NCI-H526 (cell line): Measurements from ENCODE around the gene NRXN2.

ENCODE experiments used
- DNase-seq, 2 experiments: peaks; one replicate each; lab custom pipeline; 2025; lab: John Stamatoyannopoulos, UW

The NRXN2 gene

GRCh38 chr11:64628596-64628995, 94.4 kb downstream of the NRXN2 start:
- DNase-seq = no peak

GRCh38 chr11:64627371-64627770, 95.6 kb downstream of the NRXN2 start:
- DNase-seq = no peak

GRCh38 chr11:64626637-64627036, 96.4 kb downstream of the NRXN2 start:
- no peak for DNase-seq

- no peak for DNase-seq
These were observed 98.0 kb downstream of the NRXN2 start for GRCh38 chr11:64624883-64625481.

GRCh38 chr11:64622681-64623080, 100.3 kb downstream of the NRXN2 start:
- no peak for DNase-seq

GRCh38 chr11:64621283-64622019, 101.5 kb downstream of the NRXN2 start:
- DNase-seq = no peak

- no peak for DNase-seq
These were observed 102.5 kb downstream of the NRXN2 start for GRCh38 chr11:64620381-64620971.

- no peak for DNase-seq
These were observed 103.1 kb downstream of the NRXN2 start for GRCh38 chr11:64619811-64620380.

- no peak for DNase-seq
These were observed 103.8 kb downstream of the NRXN2 start for GRCh38 chr11:64619196-64619595.

GRCh38 chr11:64616817-64617216, 106.2 kb downstream of the NRXN2 start:
- no peak for DNase-seq

- DNase-seq = no peak
These were observed 108.1 kb downstream of the NRXN2 start for GRCh38 chr11:64614917-64615316.

- DNase-seq = no peak
These were observed 109.3 kb downstream of the NRXN2 start for GRCh38 chr11:64613648-64614047.

- DNase-seq = no peak
These were observed 110.9 kb downstream of the NRXN2 start for GRCh38 chr11:64611869-64612646.

GRCh38 chr11:64611176-64611575, 111.8 kb downstream of the NRXN2 start:
- no peak for DNase-seq

- DNase-seq = no peak
These were observed 112.4 kb downstream of the NRXN2 start for GRCh38 chr11:64610596-64610995.

- DNase-seq = no peak
These were observed 113.5 kb downstream of the NRXN2 start for GRCh38 chr11:64609436-64610047.

- no peak for DNase-seq
These were observed 114.4 kb downstream of the NRXN2 start for GRCh38 chr11:64608636-64609035.

- no peak for DNase-seq
These were observed 115.0 kb downstream of the NRXN2 start for GRCh38 chr11:64608046-64608445.

- DNase-seq = no peak
These were observed 115.5 kb downstream of the NRXN2 start for GRCh38 chr11:64607381-64607985.

- no peak for DNase-seq
These were observed 116.1 kb downstream of the NRXN2 start for GRCh38 chr11:64606796-64607380.
